ENCODE results near the gene COL12A1.
A peak's percentile ranks its signal among the peaks of the same experiment; 100 is the strongest.

COL12A1 gene

DNA sequence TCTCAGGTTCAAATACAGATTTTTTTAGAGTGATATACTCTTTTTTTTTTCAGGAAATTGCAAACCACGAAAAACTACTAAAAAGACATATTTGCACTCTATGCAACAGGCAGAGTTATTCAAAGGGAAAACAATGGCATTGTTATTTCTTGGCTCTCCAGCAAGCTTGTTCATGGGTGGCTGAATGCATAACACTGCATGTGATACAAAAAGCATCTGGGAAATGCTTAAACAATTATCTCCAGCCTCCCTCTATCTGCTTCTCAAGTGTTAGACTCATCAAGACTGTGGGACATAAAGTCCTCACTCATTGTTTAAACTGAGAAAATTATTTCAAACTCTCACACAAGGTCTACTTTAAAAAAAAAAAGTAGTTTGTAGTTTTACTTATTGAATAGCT is 7.3 kb upstream of the COL12A1 start:
- no peak for DNase-seq (ENCODE audit: low read depth)
- no peak overlapping the region for H3K4me3 ChIP-seq (ENCODE audit: low read depth, low read length)
- TF ChIP-seq POLR2A (IDR thresholded peaks at IDR 0.05; ENCODE audit: extremely low read depth, insufficient read length) (no peak), MYC (IDR thresholded peaks at IDR 0.05; ENCODE audit: low read depth, low read length) (no peak)
- TF ChIP-seq, protein P1, sequence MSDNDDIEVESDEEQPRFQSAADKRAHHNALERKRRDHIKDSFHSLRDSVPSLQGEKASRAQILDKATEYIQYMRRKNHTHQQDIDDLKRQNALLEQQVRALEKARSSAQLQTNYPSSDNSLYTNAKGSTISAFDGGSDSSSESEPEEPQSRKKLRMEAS (IDR thresholded peaks at IDR 0.05; ENCODE audit: low read depth, low read length), result no peak
- TF ChIP-seq, protein P2, sequence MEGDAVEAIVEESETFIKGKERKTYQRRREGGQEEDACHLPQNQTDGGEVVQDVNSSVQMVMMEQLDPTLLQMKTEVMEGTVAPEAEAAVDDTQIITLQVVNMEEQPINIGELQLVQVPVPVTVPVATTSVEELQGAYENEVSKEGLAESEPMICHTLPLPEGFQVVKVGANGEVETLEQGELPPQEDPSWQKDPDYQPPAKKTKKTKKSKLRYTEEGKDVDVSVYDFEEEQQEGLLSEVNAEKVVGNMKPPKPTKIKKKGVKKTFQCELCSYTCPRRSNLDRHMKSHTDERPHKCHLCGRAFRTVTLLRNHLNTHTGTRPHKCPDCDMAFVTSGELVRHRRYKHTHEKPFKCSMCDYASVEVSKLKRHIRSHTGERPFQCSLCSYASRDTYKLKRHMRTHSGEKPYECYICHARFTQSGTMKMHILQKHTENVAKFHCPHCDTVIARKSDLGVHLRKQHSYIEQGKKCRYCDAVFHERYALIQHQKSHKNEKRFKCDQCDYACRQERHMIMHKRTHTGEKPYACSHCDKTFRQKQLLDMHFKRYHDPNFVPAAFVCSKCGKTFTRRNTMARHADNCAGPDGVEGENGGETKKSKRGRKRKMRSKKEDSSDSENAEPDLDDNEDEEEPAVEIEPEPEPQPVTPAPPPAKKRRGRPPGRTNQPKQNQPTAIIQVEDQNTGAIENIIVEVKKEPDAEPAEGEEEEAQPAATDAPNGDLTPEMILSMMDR (IDR thresholded peaks at IDR 0.05; ENCODE audit: low read depth, low read length), result no peak

DNA sequence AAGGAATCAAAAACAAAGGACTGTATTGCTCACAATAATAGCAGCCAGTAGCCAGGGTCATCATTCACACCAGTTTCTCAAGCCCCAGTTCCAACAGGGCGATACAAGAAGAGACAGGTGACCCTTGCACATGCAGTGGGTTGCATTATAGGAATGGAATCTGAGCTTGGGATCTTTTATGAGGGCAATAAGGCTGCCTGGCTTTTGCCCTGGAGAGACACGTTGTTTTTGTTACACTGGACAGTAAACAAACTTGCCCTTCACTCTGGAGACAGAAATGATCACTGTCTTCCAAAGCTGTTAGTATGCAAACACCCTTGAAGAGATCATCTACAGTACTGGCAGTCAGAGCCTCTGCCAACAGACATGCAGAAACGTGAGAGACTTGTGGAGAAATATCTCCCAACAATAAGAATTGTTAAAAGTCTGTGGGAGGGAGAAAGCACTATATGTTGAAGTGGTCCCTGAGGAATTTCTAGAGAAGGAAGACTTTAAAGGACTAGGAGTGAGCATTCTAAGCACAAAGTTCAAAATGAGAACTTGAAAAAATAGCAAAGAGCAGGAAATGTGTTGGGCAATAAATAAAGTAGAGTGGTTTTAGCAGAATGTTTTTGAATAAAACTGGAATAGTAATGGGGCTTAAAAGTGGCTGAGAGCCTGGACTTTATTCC is 6.2 kb upstream of the COL12A1 start:
- DNase-seq (ENCODE audit: low read depth), result no peak
- no peak overlapping the region for H3K4me3 ChIP-seq (ENCODE audit: low read depth, low read length)
- TF ChIP-seq MYC (IDR thresholded peaks at IDR 0.05; ENCODE audit: low read depth, low read length) (no peak), POLR2A (IDR thresholded peaks at IDR 0.05; ENCODE audit: extremely low read depth, insufficient read length) (no peak)
- TF ChIP-seq, protein P2 (IDR thresholded peaks at IDR 0.05; ENCODE audit: low read depth, low read length), result no peak
- TF ChIP-seq, protein P1 (IDR thresholded peaks at IDR 0.05; ENCODE audit: low read depth, low read length), result no peak

DNA sequence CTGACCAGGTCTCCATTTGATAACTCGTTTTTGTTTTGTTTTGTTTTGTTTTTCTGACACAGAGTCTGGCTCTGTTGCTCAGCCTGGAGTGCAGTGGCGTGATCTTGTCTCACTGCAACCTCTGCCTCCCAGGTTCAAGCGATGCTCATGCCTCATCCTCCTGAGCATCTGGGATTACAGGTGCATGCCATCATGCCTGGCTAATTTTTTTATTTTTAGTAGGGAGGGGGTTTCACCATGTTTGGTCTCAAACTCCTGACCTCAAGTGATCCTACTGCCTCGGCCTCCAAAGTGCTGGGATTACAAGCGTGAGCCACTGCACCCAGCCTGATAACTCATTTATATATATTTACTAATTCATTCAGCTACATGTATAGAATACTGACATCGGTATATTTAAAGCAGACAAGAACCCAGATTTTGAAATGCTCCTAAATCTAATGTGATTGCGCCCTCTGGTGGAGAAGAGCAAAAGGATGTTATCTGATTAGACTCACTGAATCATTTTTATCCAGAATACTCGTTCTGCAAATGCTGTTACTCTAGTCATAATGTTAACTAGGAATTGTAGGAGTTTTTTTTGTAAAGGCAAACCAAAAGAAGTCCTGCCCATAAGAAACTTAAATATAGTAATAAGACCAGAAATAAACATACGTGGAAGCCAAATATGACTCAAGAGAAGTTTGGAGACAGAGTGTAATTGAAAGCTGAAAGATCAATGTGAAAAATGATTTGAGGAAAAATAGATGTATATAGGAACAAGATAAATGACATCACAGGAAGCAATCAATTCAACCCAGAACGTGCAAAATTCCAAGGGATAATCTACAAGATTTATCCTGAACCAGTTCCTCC is 5.3 kb upstream of the COL12A1 start:
- TF ChIP-seq, protein P1 (IDR thresholded peaks at IDR 0.05; ENCODE audit: low read depth, low read length), result no peak
- TF ChIP-seq, protein P2 (IDR thresholded peaks at IDR 0.05; ENCODE audit: low read depth, low read length), result peak; percentile 73
- no peak for TF ChIP-seq POLR2A (IDR thresholded peaks at IDR 0.05; ENCODE audit: extremely low read depth, insufficient read length)
- TF ChIP-seq MYC (IDR thresholded peaks at IDR 0.05; ENCODE audit: low read depth, low read length), result no peak
- H3K4me3 ChIP-seq (ENCODE audit: low read depth, low read length), result no peak overlapping the region
- peak; percentile 69 for DNase-seq (ENCODE audit: low read depth)

DNA sequence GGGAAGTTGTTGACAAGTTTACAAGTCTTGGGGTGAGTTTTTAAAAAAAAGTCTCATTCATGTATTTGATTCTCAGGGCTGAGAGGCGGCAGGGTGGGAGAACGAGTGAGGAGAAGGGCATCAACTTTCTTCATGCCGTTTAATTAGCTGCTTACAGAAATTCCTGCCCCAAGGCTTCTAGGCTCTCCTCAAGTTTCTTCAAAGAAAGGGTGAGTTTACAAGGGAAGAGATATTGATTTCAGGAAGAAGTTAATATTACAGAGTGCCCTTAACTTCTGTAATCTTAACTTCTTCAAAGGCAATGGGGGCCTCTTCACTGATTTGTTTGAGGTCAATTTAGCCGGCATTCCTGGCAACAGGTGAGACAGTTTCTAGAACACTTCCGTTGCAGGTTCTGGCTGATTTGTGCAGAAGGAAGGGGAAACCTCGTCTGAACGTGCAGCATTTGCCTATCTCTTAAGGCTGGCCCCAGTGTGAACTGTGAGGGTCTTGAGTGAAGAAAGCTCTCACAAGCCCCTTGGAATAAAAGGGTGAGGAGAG is 3.4 kb upstream of the COL12A1 start:
- H3K4me3 ChIP-seq (ENCODE audit: low read depth, low read length), result no peak overlapping the region
- DNase-seq (ENCODE audit: low read depth), result no peak
- TF ChIP-seq MYC (IDR thresholded peaks at IDR 0.05; ENCODE audit: low read depth, low read length) (no peak), POLR2A (IDR thresholded peaks at IDR 0.05; ENCODE audit: extremely low read depth, insufficient read length) (no peak)
- TF ChIP-seq, protein P2 (IDR thresholded peaks at IDR 0.05; ENCODE audit: low read depth, low read length), result no peak
- TF ChIP-seq, protein P1 (IDR thresholded peaks at IDR 0.05; ENCODE audit: low read depth, low read length), result no peak

DNA sequence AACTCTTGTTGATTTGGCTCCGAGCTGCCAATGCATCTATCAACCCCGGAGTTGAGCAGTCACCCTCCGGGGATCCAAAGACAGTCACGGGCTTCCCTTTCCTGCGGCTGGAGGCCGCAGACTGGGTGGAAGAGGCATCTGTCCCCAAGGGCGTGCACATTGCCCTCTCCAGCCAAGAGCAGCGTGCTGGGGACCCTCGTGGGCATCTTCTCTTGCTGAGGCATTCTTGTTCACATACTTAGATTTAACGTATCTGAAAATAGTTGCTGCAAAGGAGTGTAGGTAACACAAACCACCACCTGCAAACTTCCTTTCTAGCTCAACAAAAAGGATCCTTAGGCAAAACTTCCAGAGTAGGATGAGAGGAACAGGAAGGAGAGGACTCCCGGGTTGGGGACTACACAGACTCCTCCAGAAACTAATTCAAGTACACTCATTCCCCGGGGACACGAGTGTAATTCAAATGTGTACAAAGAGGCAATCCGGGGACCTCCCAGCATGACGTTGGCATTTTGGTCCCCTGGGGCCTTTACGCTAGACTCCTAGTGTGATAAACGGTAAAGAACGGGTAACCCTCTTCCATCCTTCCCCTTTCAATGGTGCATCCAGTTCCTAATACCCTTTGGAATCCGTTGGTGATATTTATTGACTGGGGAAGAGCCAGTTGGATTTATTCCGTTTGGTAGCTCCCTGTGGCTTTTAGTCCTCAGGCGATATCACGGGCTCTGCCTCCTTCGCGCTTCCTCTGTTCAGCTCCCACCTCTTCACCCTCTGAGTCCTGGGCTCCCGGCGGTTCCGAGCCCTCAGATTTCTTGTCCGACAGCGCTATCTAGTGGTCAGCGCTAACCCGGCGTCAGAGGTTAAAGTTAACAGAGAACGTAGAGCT is 2.7 kb upstream of the COL12A1 start:
- peak; percentile 82 for DNase-seq (ENCODE audit: low read depth)
- TF ChIP-seq, protein P1 (IDR thresholded peaks at IDR 0.05; ENCODE audit: low read depth, low read length), result no peak
- TF ChIP-seq POLR2A (IDR thresholded peaks at IDR 0.05; ENCODE audit: extremely low read depth, insufficient read length) (no peak), MYC (IDR thresholded peaks at IDR 0.05; ENCODE audit: low read depth, low read length) (no peak)
- TF ChIP-seq, protein P2 (IDR thresholded peaks at IDR 0.05; ENCODE audit: low read depth, low read length), result peak; percentile 94
- no peak overlapping the region for H3K4me3 ChIP-seq (ENCODE audit: low read depth, low read length)
